ENCODE data around the gene CASS4.

- no peak for TF ChIP-seq CTCF (IDR thresholded peaks at IDR 0.05)
- TF ChIP-seq POLR2A (IDR thresholded peaks at IDR 0.05), result no peak
Observed at GRCh38 chr20:56395166-56395565, 16.9 kb upstream of the CASS4 start.

Measured in right lobe of liver (tissue), 4 donors.